Subcutaneous abdominal adipose tissue (tissue), 5 donors: ENCODE data around the gene RBMS1.
A peak's percentile ranks its signal among the peaks of the same experiment; 100 is the strongest.

Experiments
- H3K27ac ChIP-seq: one replicate; pipeline ENCODE4 v1.7.0; 2013; ENCODE audit warnings: low read depth, mild to moderate bottlenecking, inconsistent platforms, low read length, moderate library complexity
- H3K27me3 ChIP-seq, 5 donors: one replicate each; pipeline ENCODE4 v1.7.0; 2013; ENCODE audit warnings: low read length in 5 of 5, inconsistent platforms in 1 of 5; ENCODE audit not compliant: control insufficient read depth in 5 of 5, insufficient read depth in 4 of 5
- H3K36me3 ChIP-seq, 5 donors: one replicate each; pipeline ENCODE4 v1.7.0; 2013; ENCODE audit warnings: low read length in 5 of 5; ENCODE audit not compliant: control insufficient read depth in 5 of 5, insufficient read depth in 5 of 5
- H3K4me1 ChIP-seq, 5 donors: one replicate each; pipeline ENCODE4 v1.7.0; 2013; ENCODE audit warnings: low read length in 5 of 5, mild to moderate bottlenecking in 3 of 5, moderate library complexity in 1 of 5; ENCODE audit not compliant: control insufficient read depth in 5 of 5, insufficient read depth in 5 of 5
- H3K4me3 ChIP-seq, 5 donors: one replicate each; pipeline ENCODE4 v1.7.0; 2013; ENCODE audit warnings: low read length in 5 of 5, low read depth in 1 of 5
- H3K9ac ChIP-seq, 5 donors: one replicate each; pipeline ENCODE4 v1.7.0; 2013; ENCODE audit warnings: low read length in 5 of 5, mild to moderate bottlenecking in 4 of 5, moderate library complexity in 3 of 5
- H3K9me3 ChIP-seq, 5 donors: one replicate each; pipeline ENCODE4 v1.7.0; 2013; ENCODE audit warnings: low read length in 5 of 5; ENCODE audit not compliant: control insufficient read depth in 5 of 5
- donor health status: healthy.
- donor health status: healthy.
- donor health status: healthy.
- donor health status: healthy.
- donor health status: healthy.

The RBMS1 gene

GRCh38 chr2:160390544-160391455 lies 102.8 kb downstream of the RBMS1 start:
- peaks cover 2 to 58% (median 42%) of the 10 kb centered on the region in 5 donors for H3K4me1 ChIP-seq
- H3K9me3 ChIP-seq = no peaks in the 10 kb centered on the region
- no peaks in the 10 kb centered on the region for H3K36me3 ChIP-seq
- H3K4me3 ChIP-seq = no peak overlapping the region
- peak overlapping the region; percentile 51 for H3K27ac ChIP-seq
- no peaks in the 10 kb centered on the region for H3K27me3 ChIP-seq
- H3K9ac ChIP-seq = no peak overlapping the region

GRCh38 chr2:160389875-160390274 lies 103.7 kb downstream of the RBMS1 start:
- Histone ChIP-seq H3K4me1 (peaks cover 2 to 57% (median 42%) of the 10 kb centered on the region in 5 donors), H3K27me3 (no peaks in the 10 kb centered on the region), H3K9ac (no peak overlapping the region), H3K27ac (peak overlapping the region; percentile 51), H3K4me3 (no peak overlapping the region), H3K36me3 (no peaks in the 10 kb centered on the region), H3K9me3 (no peaks in the 10 kb centered on the region)

GRCh38 chr2:160388464-160389263 lies 104.9 kb downstream of the RBMS1 start:
- Histone ChIP-seq H3K27ac (peak overlapping the region; percentile 85), H3K4me1 (peaks cover 2 to 51% (median 42%) of the 10 kb centered on the region in 5 donors), H3K9ac (peak overlapping the region in 2 of 5 donors; percentile 10 to 13), H3K9me3 (no peaks in the 10 kb centered on the region), H3K4me3 (peak overlapping the region in 4 of 5 donors; percentile 11 to 40 (median 26)), H3K36me3 (no peaks in the 10 kb centered on the region), H3K27me3 (no peaks in the 10 kb centered on the region)

GRCh38 chr2:160387558-160388262 lies 105.9 kb downstream of the RBMS1 start:
- Histone ChIP-seq H3K9ac (peak overlapping the region in 4 of 5 donors; percentile 13 to 32 (median 16)), H3K4me1 (peaks cover 2 to 53% (median 42%) of the 10 kb centered on the region in 5 donors)

GRCh38 chr2:160384791-160385190 lies 108.8 kb downstream of the RBMS1 start:
- H3K4me1 ChIP-seq = peaks cover 9 to 66% (median 55%) of the 10 kb centered on the region in 5 donors

More at GRCh38 chr2:160387558-160388262, 105.9 kb downstream of the RBMS1 start:
- H3K9me3 ChIP-seq = no peaks in the 10 kb centered on the region
- H3K27me3 ChIP-seq = no peaks in the 10 kb centered on the region
- peak overlapping the region in 2 of 5 donors; percentile 11 to 40 for H3K4me3 ChIP-seq
- H3K36me3 ChIP-seq = no peaks in the 10 kb centered on the region
- peak overlapping the region; percentile 85 for H3K27ac ChIP-seq

GRCh38 chr2:160381425-160381951 lies 112.1 kb downstream of the RBMS1 start:
- Histone ChIP-seq H3K9me3 (no peaks in the 10 kb centered on the region), H3K9ac (peak overlapping the region; percentile 1 to 56 (median 41)), H3K4me1 (peaks cover 24 to 70% (median 58%) of the 10 kb centered on the region in 5 donors), H3K27ac (peak overlapping the region; percentile 96), H3K4me3 (no peak overlapping the region), H3K36me3 (no peaks in the 10 kb centered on the region), H3K27me3 (no peaks in the 10 kb centered on the region)

More at GRCh38 chr2:160384791-160385190, 108.8 kb downstream of the RBMS1 start:
- H3K9ac ChIP-seq = peak overlapping the region in 1 of 5 donors; percentile 39
- H3K36me3 ChIP-seq = no peaks in the 10 kb centered on the region
- H3K27ac ChIP-seq = peak overlapping the region; percentile 85
- no peak overlapping the region for H3K4me3 ChIP-seq
- no peaks in the 10 kb centered on the region for H3K27me3 ChIP-seq
- H3K9me3 ChIP-seq = no peaks in the 10 kb centered on the region

- no peaks in the 10 kb centered on the region for H3K27me3 ChIP-seq
- no peak overlapping the region for H3K4me3 ChIP-seq
- H3K27ac ChIP-seq = peak overlapping the region; percentile 96
- H3K4me1 ChIP-seq = peaks cover 26 to 72% (median 65%) of the 10 kb centered on the region in 5 donors
- H3K36me3 ChIP-seq = no peaks in the 10 kb centered on the region
- peak overlapping the region in 2 of 5 donors; percentile 52 to 56 for H3K9ac ChIP-seq
- no peaks in the 10 kb centered on the region for H3K9me3 ChIP-seq
Measured at GRCh38 chr2:160380611-160381010, 113.0 kb downstream of the RBMS1 start.

- Histone ChIP-seq H3K4me1 (peaks cover 26 to 77% (median 70%) of the 10 kb centered on the region in 5 donors), H3K9me3 (no peaks in the 10 kb centered on the region), H3K27me3 (no peaks in the 10 kb centered on the region)
Measured at GRCh38 chr2:160380000-160380570, 113.5 kb downstream of the RBMS1 start.

GRCh38 chr2:160379399-160379798 lies 114.2 kb downstream of the RBMS1 start:
- no peaks in the 10 kb centered on the region for H3K36me3 ChIP-seq
- H3K27ac ChIP-seq = peak overlapping the region; percentile 96
- H3K27me3 ChIP-seq = no peaks in the 10 kb centered on the region
- H3K9ac ChIP-seq = peak overlapping the region in 1 of 5 donors; percentile 26
- no peaks in the 10 kb centered on the region for H3K9me3 ChIP-seq
- peaks cover 26 to 84% (median 74%) of the 10 kb centered on the region in 5 donors for H3K4me1 ChIP-seq
- peak overlapping the region in 2 of 5 donors; percentile 19 to 36 for H3K4me3 ChIP-seq

More at GRCh38 chr2:160380000-160380570, 113.5 kb downstream of the RBMS1 start:
- H3K9ac ChIP-seq = peak overlapping the region in 3 of 5 donors; percentile 37 to 58 (median 56)
- no peaks in the 10 kb centered on the region for H3K36me3 ChIP-seq
- peak overlapping the region; percentile 96 for H3K27ac ChIP-seq
- peak overlapping the region in 4 of 5 donors; percentile 14 to 45 (median 37) for H3K4me3 ChIP-seq
